HepG2 (cell line): ENCODE measurements around the gene BSG. TPM values are rescaled to one million over a fixed set of nuclear protein-coding genes. Genes with fewer than 3 reads are reported as not detected.

Source experiments
- ARNT ChIP-seq: fragments of 450-650 bp; IDR thresholded peaks from 2 replicates; pipeline ENCODE4 v1.6.1; 2017
- HNRNPH1 ChIP-seq: fragments of 200-400 bp; formaldehyde crosslinking; optimal IDR thresholded peaks from 2 replicates; pipeline ENCODE3; 2017; ENCODE audit warnings: mild to moderate bottlenecking, low read depth, low read length
- NCOA5 ChIP-seq: sonication (generic); formaldehyde crosslinking; IDR thresholded peaks from 2 replicates; pipeline ENCODE4 v1.4.0; 2020; ENCODE audit warnings: missing genetic modification reagents
- POLR2A ChIP-seq, 2 experiments: IDR thresholded peaks; 2 replicates each; pipeline ENCODE4 v1.6.1; 2011; ENCODE audit warnings: low read depth in 2 of 2, low read length in 2 of 2, mild to moderate bottlenecking in 1 of 2, moderate library complexity in 1 of 2; ENCODE audit not compliant: insufficient read depth in 1 of 2
- POLR2AphosphoS2 ChIP-seq: IDR thresholded peaks from 2 replicates; pipeline ENCODE4 v1.6.1; 2011; ENCODE audit warnings: low read depth, low read length, improper control_type of control experiment
- U2AF2 ChIP-seq: fragments of 200-400 bp; formaldehyde crosslinking; IDR thresholded peaks from 2 replicates; pipeline ENCODE4 v1.6.1; 2017; ENCODE audit warnings: low read depth, mild to moderate bottlenecking, low read length
- ZBTB42 ChIP-seq: sonication (generic); formaldehyde crosslinking; IDR thresholded peaks from 2 replicates; pipeline ENCODE4 v1.5.0; 2020; ENCODE audit warnings: mild to moderate bottlenecking, missing genetic modification reagents
- ZNF567 ChIP-seq: sonication (generic); formaldehyde crosslinking; IDR thresholded peaks from 2 replicates; pipeline ENCODE4 v1.8.1; 2023; ENCODE audit warnings: mild to moderate bottlenecking, missing genetic modification reagents, borderline replicate concordance
- polyA plus RNA-seq, 8 experiments: library from polyadenylated mRNA; depleted of rRNA in 3 of 8; stranded (reverse) in 7 of 8; unstranded in 1 of 8; fragments of >200 nt; fragmentation: Illumina TruSeq in 4 of 8; extraction: Trizol in 4 of 8; gene quantifications; 2 replicates each; pipeline versions ENCODE4 v1.2.1 to v1.2.3, GENCODE V29; 2011 to 2016; ENCODE audit warnings: low read depth in 4 of 8, missing spikeins in 1 of 8, mixed read lengths in 1 of 8; ENCODE audit not compliant: insufficient read depth in 1 of 8
- total RNA-seq, 5 experiments: library from RNA; depleted of rRNA; stranded (reverse); fragments of >200 nt; fragmentation: Illumina TruSeq; extraction: Trizol; gene quantifications; 2 replicates each; pipeline ENCODE4 v1.2.3, GENCODE V29; 2016; ENCODE audit warnings: low read depth in 1 of 5
- TF ChIP-seq, protein P1 (sequence below): sonication (generic); formaldehyde crosslinking; IDR thresholded peaks from one replicate; pipeline ENCODE4 v1.5.1; 2020; ENCODE audit warnings: mild to moderate bottlenecking, missing genetic modification reagents; ENCODE audit errors: not compliant biosample characterization
- TF ChIP-seq, protein P2 (sequence below), 2 experiments: sonication (generic) in 1 of 2; formaldehyde crosslinking in 1 of 2; IDR thresholded peaks; 2 replicates each; pipeline versions ENCODE4 v1.4.0 to v1.6.1; 2016 to 2020; ENCODE audit warnings: borderline replicate concordance in 1 of 2, low read depth in 1 of 2, mild to moderate bottlenecking in 1 of 2, missing genetic modification reagents in 1 of 2
- TF ChIP-seq, protein P3 (sequence below): sonication (generic); formaldehyde crosslinking; IDR thresholded peaks from 2 replicates; pipeline ENCODE4 v1.8.0; 2022; ENCODE audit warnings: mild to moderate bottlenecking, missing genetic modification reagents, borderline replicate concordance
- TF ChIP-seq, protein P4 (sequence below): sonication (generic); formaldehyde crosslinking; IDR thresholded peaks from 2 replicates; pipeline ENCODE4 v1.5.0; 2020; ENCODE audit warnings: missing genetic modification reagents

BSG gene
- total and polyA plus RNA-seq, 2 of the 13 experiments (the other 11 are each of a cell fraction or from before 2014, with no cell fraction given) = 309 to 754 TPM

DNA sequence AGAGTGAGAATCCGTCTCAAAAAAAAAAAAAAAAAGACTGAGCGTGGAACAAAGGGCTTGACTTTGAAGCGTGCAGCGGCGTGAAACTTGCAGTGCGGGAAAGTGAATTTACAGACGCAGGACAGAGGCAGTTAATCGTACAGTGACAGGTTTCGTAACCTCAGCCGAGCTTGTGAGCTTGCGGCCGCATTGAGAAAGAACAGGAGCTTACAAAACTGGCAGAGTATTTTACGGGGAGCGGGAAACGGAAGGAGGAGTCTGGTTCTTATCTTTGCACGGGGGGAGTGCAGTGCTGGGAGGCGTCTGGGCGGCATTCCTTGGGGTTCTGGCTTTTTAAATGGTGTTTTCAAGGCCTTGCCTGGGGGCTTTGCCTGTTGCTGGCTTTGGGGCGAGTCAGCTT lies 6.0 kb upstream of the BSG start (continued):
- TF ChIP-seq, protein P1, sequence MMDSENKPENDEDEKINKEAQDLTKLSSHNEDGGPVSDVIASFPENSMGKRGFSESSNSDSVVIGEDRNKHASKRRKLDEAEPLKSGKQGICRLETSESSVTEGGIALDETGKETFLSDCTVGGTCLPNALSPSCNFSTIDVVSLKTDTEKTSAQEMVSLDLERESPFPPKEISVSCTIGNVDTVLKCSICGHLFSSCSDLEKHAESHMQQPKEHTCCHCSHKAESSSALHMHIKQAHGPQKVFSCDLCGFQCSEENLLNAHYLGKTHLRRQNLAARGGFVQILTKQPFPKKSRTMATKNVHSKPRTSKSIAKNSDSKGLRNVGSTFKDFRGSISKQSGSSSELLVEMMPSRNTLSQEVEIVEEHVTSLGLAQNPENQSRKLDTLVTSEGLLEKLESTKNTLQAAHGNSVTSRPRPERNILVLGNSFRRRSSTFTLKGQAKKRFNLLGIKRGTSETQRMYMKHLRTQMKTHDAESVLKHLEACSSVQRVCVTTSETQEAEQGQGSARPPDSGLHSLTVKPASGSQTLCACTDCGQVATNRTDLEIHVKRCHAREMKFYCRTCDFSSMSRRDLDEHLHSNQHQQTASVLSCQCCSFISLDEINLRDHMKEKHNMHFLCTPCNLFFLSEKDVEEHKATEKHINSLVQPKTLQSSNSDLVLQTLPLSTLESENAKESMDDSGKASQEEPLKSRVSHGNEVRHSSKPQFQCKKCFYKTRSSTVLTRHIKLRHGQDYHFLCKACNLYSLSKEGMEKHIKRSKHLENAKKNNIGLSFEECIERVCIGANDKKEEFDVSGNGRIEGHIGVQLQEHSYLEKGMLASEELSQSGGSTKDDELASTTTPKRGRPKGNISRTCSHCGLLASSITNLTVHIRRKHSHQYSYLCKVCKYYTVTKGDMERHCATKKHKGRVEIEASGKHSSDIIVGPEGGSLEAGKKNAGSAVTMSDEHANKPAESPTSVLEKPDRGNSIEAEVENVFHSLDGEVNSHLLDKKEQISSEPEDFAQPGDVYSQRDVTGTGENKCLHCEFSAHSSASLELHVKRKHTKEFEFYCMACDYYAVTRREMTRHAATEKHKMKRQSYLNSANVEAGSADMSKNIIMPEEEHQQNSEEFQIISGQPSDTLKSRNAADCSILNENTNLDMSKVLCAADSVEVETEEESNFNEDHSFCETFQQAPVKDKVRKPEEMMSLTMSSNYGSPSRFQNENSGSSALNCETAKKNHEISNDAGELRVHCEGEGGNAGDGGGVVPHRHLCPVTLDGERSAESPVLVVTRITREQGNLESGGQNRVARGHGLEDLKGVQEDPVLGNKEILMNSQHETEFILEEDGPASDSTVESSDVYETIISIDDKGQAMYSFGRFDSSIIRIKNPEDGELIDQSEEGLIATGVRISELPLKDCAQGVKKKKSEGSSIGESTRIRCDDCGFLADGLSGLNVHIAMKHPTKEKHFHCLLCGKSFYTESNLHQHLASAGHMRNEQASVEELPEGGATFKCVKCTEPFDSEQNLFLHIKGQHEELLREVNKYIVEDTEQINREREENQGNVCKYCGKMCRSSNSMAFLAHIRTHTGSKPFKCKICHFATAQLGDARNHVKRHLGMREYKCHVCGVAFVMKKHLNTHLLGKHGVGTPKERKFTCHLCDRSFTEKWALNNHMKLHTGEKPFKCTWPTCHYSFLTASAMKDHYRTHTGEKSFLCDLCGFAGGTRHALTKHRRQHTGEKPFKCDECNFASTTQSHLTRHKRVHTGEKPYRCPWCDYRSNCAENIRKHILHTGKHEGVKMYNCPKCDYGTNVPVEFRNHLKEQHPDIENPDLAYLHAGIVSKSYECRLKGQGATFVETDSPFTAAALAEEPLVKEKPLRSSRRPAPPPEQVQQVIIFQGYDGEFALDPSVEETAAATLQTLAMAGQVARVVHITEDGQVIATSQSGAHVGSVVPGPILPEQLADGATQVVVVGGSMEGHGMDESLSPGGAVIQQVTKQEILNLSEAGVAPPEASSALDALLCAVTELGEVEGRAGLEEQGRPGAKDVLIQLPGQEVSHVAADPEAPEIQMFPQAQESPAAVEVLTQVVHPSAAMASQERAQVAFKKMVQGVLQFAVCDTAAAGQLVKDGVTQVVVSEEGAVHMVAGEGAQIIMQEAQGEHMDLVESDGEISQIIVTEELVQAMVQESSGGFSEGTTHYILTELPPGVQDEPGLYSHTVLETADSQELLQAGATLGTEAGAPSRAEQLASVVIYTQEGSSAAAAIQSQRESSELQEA (CRISPR knock-in tag) = no peak
- TF ChIP-seq, protein P2, sequence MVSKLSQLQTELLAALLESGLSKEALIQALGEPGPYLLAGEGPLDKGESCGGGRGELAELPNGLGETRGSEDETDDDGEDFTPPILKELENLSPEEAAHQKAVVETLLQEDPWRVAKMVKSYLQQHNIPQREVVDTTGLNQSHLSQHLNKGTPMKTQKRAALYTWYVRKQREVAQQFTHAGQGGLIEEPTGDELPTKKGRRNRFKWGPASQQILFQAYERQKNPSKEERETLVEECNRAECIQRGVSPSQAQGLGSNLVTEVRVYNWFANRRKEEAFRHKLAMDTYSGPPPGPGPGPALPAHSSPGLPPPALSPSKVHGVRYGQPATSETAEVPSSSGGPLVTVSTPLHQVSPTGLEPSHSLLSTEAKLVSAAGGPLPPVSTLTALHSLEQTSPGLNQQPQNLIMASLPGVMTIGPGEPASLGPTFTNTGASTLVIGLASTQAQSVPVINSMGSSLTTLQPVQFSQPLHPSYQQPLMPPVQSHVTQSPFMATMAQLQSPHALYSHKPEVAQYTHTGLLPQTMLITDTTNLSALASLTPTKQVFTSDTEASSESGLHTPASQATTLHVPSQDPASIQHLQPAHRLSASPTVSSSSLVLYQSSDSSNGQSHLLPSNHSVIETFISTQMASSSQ (IDR thresholded peaks at IDR 0.05; ENCODE audit: low read depth) = no peak
- TF ChIP-seq, protein P2 (CRISPR knock-in tag; IDR thresholded peaks at IDR 0.05; ENCODE audit: borderline replicate concordance) = no peak
- TF ChIP-seq U2AF2 (no peak), POLR2A (IDR thresholded peaks at IDR 0.05; ENCODE audit: insufficient read depth in 1 of 2, low read depth in 2 of 2, low read length in 2 of 2) (no peak), POLR2AphosphoS2 (no peak), HNRNPH1 (no peak), ARNT (no peak), ZNF567 (CRISPR knock-in tag) (no peak), ZBTB42 (CRISPR knock-in tag) (no peak), NCOA5 (no peak)
- TF ChIP-seq, protein P3, sequence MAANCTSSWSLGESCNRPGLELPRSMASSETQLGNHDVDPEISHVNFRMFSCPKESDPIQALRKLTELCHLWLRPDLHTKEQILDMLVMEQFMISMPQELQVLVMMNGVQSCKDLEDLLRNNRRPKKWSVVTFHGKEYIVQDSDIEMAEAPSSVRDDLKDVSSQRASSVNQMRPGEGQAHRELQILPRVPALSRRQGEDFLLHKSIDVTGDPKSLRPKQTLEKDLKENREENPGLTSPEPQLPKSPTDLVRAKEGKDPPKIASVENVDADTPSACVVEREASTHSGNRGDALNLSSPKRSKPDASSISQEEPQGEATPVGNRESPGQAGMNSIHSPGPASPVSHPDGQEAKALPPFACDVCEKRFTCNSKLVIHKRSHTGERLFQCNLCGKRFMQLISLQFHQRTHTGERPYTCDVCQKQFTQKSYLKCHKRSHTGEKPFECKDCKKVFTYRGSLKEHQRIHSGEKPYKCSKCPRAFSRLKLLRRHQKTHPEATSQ (CRISPR knock-in tag) = no peak
- TF ChIP-seq, protein P4, sequence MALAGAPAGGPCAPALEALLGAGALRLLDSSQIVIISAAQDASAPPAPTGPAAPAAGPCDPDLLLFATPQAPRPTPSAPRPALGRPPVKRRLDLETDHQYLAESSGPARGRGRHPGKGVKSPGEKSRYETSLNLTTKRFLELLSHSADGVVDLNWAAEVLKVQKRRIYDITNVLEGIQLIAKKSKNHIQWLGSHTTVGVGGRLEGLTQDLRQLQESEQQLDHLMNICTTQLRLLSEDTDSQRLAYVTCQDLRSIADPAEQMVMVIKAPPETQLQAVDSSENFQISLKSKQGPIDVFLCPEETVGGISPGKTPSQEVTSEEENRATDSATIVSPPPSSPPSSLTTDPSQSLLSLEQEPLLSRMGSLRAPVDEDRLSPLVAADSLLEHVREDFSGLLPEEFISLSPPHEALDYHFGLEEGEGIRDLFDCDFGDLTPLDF (CRISPR knock-in tag) = no peak
